Measurements from ENCODE around the gene NUP50. TPM values are rescaled to one million over a fixed set of nuclear protein-coding genes. Genes with fewer than 3 reads are reported as not detected.

NUP50 gene
- total RNA-seq, 3 donors from 2014 or later = 155 to 164 (median 163) TPM

DNA sequence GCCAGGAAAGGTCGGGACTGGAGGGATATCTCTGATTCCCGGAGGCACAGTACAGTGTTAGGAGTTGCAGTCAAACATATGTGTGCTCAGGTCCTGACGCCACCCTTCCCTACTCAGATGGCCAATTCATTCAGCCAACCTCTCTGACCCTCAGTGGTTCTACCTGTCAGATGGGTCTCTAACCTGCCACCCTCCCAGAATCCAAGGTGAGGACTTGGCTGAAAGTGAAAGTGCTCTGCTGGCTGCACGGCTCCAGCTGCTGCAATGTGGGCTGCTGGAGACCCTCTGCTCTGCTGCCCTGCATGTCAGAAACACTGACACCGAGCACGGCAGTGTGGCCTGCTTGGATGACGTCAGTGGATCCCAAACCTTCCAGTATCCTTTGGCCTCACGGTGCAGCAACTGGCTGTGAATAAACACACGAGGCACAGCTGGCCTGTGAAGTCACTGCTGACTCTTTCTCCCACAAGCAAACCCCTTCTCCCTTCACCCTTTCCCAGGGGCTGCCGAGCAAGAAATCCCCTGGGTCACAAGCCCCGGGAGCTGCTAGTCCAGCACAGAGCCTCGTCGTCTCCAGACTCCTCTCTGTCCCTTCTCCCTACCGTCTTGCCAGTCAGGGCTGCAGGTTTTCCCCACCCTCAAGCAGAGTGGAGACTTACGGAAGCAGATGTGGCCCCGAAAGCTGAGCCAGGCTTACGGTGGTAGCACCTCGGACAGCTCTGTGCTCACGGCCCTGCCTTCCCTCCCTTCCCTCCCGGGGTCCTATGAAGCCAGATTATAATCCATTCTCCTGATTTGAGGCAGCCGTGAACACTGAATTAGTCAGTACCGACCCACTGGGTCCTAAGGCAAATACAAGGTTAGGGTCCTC lies 52.6 kb downstream of the NUP50 start:
- Mint-ChIP-seq H3K9me3 (no peaks in the 10 kb centered on the region), H3K36me3 (ENCODE audit: insufficient read depth) (no peaks in the 10 kb centered on the region), H3K4me1 (ENCODE audit: low read depth) (peaks cover 14% of the 10 kb centered on the region), H3K4me3 (no peak overlapping the region), H3K27me3 (ENCODE audit: low read depth) (no peaks in the 10 kb centered on the region)
- DNase-seq (no peak), ATAC-seq (no peak)

GRCh38 chr22:45217345-45217744 lies 53.6 kb downstream of the NUP50 start:
- no peaks in the 10 kb centered on the region for H3K9me3 Mint-ChIP-seq
- no peak for ATAC-seq
- no peak for DNase-seq
- H3K36me3 Mint-ChIP-seq (ENCODE audit: insufficient read depth) = no peaks in the 10 kb centered on the region
- H3K4me1 Mint-ChIP-seq (ENCODE audit: low read depth) = peaks cover 14% of the 10 kb centered on the region
- H3K4me3 Mint-ChIP-seq = no peak overlapping the region
- H3K27me3 Mint-ChIP-seq (ENCODE audit: low read depth) = no peaks in the 10 kb centered on the region

DNA sequence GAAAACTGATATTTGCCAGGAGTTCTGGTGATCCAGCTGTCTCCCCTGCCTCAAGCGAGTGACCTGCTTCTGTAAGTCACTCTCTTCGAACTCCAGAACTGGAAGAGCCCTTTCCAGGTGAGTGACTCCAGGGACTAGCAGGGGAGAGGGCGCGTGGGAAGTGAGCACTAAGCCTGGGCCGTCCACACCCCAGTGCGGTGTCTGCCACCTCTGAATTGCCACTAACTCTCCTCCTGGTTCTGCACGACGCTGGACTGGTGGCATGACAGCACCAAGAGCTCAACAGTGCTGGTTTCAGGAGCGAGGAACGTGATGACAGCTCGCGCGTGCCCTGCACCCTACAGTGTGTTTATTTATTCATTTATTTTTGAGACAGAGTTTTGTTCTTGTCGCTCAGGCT lies 54.1 kb downstream of the NUP50 start:
- no peak overlapping the region for H3K4me3 Mint-ChIP-seq
- no peaks in the 10 kb centered on the region for H3K36me3 Mint-ChIP-seq (ENCODE audit: insufficient read depth)
- no peaks in the 10 kb centered on the region for H3K27me3 Mint-ChIP-seq (ENCODE audit: low read depth)
- no peak for ATAC-seq
- H3K4me1 Mint-ChIP-seq (ENCODE audit: low read depth) = peaks cover 18% of the 10 kb centered on the region
- DNase-seq = no peak
- H3K9me3 Mint-ChIP-seq = no peaks in the 10 kb centered on the region

GRCh38 chr22:45218976-45219375 lies 55.3 kb downstream of the NUP50 start:
- no peak for DNase-seq
- peaks cover 23% of the 10 kb centered on the region for H3K4me1 Mint-ChIP-seq (ENCODE audit: low read depth)
- H3K4me3 Mint-ChIP-seq = no peak overlapping the region
- no peaks in the 10 kb centered on the region for H3K36me3 Mint-ChIP-seq (ENCODE audit: insufficient read depth)
- no peaks in the 10 kb centered on the region for H3K27me3 Mint-ChIP-seq (ENCODE audit: low read depth)
- peak; percentile 97 to 100 for ATAC-seq
- H3K9me3 Mint-ChIP-seq = no peaks in the 10 kb centered on the region

DNA sequence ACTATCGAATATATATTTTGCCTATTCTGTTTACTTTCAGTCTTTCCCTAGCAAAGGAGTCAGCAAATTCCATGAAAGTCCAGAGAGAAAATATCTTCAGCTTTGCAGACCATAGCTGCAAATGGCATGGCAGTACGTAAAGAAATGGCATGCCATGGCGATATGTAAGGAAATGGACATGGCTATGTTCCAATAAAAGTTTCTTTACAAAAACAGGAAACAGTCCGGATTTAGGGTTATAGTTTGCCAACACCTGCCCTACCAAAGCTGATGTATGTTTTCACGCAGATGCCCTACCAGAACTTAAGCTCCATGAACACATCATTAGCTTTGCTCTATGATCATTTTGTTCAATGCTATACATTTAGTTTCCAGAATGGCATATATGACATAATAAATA lies 57.5 kb downstream of the NUP50 start:
- peaks cover 25% of the 10 kb centered on the region for H3K4me1 Mint-ChIP-seq (ENCODE audit: low read depth)
- DNase-seq (no peak), ATAC-seq (no peak)
- no peak overlapping the region for H3K4me3 Mint-ChIP-seq
- no peaks in the 10 kb centered on the region for H3K36me3 Mint-ChIP-seq (ENCODE audit: insufficient read depth)
- H3K27me3 Mint-ChIP-seq (ENCODE audit: low read depth) = no peaks in the 10 kb centered on the region
- no peaks in the 10 kb centered on the region for H3K9me3 Mint-ChIP-seq

DNA sequence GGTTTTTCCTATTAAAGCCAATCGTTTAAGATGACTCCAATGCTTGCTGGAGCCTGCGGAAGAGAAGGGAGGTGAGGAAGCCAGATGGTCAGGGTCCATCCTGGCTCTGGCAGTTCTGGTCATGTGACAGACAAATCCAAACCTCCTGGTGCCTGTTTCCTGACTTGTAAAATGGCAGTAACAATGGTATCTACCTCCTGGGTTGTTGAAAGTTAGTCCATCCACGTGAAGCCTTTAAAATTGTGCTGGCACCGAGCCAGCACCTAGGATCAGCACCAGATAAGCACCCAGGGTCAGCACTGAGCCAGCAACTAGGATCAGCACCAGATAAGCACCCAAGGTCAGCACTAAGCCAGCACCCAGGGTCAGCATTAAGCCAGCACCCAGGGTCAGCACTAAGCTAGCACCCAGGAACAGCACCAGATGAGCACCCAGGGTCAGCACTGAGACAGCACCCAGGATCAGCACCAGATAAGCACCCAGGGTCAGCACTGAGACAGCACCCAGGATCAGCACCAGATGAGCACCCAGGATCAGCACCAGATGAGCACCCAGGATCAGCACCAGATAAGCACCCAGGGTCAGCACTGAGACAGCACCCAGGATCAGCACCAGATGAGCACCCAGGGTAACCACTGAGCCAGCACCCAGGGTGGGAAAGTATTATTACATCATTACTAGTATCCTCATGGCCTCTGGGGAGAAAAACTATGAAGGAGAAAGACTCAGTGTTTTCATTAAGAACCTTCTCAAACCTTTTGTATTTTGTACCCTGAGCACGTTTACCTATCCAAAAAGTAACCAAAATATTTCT lies 59.8 kb downstream of the NUP50 start:
- Mint-ChIP-seq H3K4me1 (ENCODE audit: low read depth) (peaks cover 32% of the 10 kb centered on the region), H3K36me3 (ENCODE audit: insufficient read depth) (peaks cover 2% of the 10 kb centered on the region), H3K4me3 (no peak overlapping the region), H3K27me3 (ENCODE audit: low read depth) (no peaks in the 10 kb centered on the region), H3K9me3 (no peaks in the 10 kb centered on the region)
- no peak for ATAC-seq
- DNase-seq = no peak

- no peak overlapping the region for H3K4me3 Mint-ChIP-seq
- peaks cover 2% of the 10 kb centered on the region for H3K36me3 Mint-ChIP-seq (ENCODE audit: insufficient read depth)
- DNase-seq (no peak), ATAC-seq (no peak)
- H3K27me3 Mint-ChIP-seq (ENCODE audit: low read depth) = no peaks in the 10 kb centered on the region
- H3K4me1 Mint-ChIP-seq (ENCODE audit: low read depth) = peaks cover 24% of the 10 kb centered on the region
- H3K9me3 Mint-ChIP-seq = no peaks in the 10 kb centered on the region
Observed at GRCh38 chr22:45224331-45224730, 60.6 kb downstream of the NUP50 start.

DNA sequence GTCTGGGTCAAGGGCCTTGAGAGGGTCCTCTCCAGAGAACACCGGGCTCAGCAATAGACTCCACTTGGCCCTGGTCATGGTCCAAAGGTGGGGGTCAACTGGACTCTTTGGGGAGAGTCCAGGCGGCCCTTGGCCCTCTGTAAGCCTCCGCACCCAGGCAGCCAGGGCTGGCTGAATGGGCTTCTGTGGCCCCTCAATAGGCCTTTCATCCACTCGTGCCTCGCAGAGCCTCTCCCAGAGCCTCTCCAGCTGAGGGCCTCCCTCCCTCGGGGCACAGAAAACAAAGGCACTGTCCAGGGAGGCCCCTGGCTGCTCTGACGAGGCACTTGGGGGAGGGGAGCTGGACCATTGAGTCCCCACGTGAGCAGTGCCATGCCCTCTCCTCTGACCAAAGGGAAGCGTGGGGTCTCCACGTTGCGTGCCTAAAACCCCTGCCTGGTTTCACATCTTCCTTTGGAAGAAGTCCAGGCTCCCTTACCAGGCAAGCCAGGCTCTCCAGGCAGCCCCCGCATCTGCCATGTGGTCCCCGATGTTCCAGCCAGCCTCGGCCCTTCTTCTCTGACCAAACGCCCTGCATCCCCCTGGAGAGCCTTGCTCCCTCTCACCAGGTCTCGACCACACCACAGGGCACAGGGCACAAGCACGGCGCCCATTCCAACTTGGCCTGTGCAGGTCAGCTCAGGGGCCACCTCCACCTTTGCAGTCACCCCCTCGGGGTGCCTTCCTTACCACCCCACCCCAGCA lies 61.4 kb downstream of the NUP50 start:
- Mint-ChIP-seq H3K9me3 (no peaks in the 10 kb centered on the region), H3K36me3 (ENCODE audit: insufficient read depth) (peaks cover 2% of the 10 kb centered on the region), H3K27me3 (ENCODE audit: low read depth) (no peaks in the 10 kb centered on the region), H3K4me3 (no peak overlapping the region), H3K4me1 (ENCODE audit: low read depth) (peaks cover 24% of the 10 kb centered on the region)
- ATAC-seq = no peak
- DNase-seq = no peak

DNA sequence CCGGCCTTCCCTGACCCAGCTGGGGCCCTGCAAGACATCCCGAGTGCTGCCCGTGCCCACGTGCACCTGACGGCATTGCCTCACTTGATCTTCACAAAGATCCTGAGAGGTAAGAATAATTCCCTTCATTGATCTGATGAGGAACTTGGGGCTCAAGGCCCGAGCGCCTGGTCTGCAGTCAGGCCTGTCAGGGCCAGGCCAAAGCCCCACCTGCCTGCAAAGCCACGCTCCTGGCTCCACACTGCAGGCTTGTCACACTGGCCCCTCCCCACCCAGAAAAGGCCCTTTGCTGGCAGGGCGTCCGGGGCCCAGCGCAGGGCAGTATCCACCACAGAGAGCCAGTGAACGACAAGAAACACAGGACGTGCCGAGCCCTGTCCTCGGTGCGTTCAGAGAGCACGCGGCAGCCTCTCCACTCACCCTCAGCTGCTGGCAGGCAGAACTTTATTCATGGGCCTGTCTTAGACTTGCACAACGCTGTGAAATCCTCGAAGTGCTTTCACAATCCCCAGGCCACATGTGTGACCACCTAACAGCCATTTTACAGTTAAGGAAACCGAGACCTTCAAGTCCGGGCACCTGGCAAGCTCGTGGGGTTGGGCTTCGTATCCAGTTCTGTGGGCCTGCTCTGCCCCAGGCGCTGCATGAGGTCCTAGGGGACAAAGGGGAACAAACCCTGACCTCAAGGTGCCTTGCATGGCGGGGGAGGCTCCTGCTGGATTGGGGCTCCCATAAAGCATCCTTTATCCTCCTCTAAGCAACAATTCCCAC lies 62.2 kb downstream of the NUP50 start:
- Mint-ChIP-seq H3K9me3 (no peaks in the 10 kb centered on the region), H3K27me3 (ENCODE audit: low read depth) (no peaks in the 10 kb centered on the region), H3K4me1 (ENCODE audit: low read depth) (peaks cover 22% of the 10 kb centered on the region), H3K36me3 (ENCODE audit: insufficient read depth) (peaks cover 2% of the 10 kb centered on the region), H3K4me3 (no peak overlapping the region)
- ATAC-seq (no peak), DNase-seq (no peak)

DNA sequence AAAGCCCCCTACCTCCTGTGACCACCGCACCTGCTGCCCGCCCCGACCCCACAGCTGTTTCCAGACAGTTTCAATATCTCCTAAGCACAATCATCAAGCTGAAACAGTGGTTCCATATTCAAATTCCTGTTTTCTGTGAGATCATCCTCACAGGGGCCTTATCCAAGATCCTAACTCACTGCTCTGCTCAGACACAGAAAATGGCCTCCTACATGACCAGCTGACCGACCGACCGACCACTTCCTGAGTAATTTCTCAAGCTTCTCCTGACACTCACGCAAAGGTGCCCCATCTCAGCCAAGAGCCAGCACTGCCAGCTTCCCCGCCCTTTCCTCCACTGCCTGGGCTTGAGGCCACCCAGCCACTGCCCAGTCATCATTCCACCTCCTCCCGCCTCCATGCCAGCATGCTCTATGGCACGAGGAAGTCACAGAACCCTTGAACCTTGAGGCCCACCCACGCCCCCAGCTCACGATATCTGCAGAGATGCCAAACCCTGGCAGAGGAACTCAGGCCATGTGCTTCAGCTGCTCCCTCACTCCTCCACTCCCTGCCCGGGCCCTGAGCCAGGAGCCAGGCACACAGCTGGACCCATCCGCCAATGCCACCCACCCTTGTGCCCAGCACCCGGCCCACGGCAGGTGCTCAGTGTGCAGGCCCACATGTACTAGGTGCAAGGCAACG lies 62.9 kb downstream of the NUP50 start:
- Mint-ChIP-seq H3K4me1 (ENCODE audit: low read depth) (peaks cover 22% of the 10 kb centered on the region), H3K9me3 (no peaks in the 10 kb centered on the region), H3K36me3 (ENCODE audit: insufficient read depth) (peaks cover 2% of the 10 kb centered on the region), H3K4me3 (no peak overlapping the region), H3K27me3 (ENCODE audit: low read depth) (no peaks in the 10 kb centered on the region)
- DNase-seq = no peak
- no peak for ATAC-seq

DNA sequence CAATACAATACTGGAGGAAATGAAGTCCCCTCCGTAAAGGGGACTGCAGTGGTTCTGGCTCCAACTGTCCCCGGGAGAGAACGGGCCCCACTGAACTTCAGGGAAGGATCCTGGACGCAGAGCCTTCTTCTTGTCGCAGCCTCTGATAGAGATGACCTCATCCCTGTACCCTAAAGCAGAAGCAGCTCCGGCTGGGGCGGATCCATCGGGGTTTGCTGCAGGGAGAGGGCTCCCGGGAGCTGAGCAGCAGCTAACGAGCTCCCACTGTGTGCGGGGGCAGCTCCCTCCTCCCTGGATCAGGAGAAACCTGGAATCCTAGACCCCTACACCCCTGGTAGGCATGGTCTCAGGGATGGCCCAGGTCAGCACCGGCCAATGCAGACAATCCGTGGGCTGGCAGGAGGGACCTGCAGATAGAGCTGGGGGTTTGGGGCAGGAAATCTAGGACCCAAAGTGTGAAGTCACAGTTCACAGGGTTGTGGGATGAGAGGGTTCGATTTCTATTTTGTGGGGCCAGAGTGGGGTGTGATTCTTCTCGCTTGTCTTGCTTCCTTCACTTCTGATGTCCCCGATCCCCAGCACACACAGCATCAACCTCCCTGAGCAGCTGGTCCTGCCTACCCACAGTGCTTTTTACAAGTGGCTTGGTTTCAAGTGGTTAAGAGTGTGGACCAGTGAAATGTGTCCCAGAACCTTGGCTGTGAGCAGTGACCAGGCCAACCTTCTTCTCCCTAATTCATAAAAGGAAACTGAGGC lies 64.1 kb downstream of the NUP50 start:
- H3K9me3 Mint-ChIP-seq = no peaks in the 10 kb centered on the region

GRCh38 chr22:45228401-45228754 lies 64.7 kb downstream of the NUP50 start:
- Mint-ChIP-seq H3K27me3 (ENCODE audit: low read depth) (no peaks in the 10 kb centered on the region), H3K36me3 (ENCODE audit: insufficient read depth) (peaks cover 6% of the 10 kb centered on the region), H3K4me3 (no peak overlapping the region), H3K4me1 (ENCODE audit: low read depth) (peaks cover 16% of the 10 kb centered on the region), H3K9me3 (no peaks in the 10 kb centered on the region)
- ATAC-seq = no peak
- no peak for DNase-seq

More for the DNA sequence above, 64.1 kb downstream of the NUP50 start:
- Mint-ChIP-seq H3K4me3 (no peak overlapping the region), H3K27me3 (ENCODE audit: low read depth) (no peaks in the 10 kb centered on the region), H3K36me3 (ENCODE audit: insufficient read depth) (peaks cover 3% of the 10 kb centered on the region), H3K4me1 (ENCODE audit: low read depth) (peaks cover 19% of the 10 kb centered on the region)
- no peak for DNase-seq
- no peak for ATAC-seq

DNA sequence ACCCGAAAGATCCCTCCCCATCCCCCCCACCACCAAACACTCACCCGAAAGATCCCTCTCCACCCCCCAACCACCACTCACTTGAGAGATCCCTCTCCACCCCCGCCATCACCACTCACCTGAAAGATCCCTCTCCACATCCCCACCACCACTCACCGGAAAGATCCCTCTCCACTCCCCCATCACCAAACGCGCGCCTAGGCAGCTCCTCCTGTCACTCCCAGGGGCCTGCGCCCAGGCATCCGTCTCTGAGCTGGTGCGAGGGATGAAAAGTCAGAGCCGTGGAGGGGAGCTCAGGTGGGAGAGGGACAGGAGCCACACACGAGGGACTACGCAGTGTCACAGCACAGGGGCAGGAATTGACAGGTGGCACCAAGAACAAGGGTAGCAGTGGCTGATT lies 65.5 kb downstream of the NUP50 start:
- Mint-ChIP-seq H3K9me3 (no peaks in the 10 kb centered on the region), H3K4me3 (no peak overlapping the region), H3K36me3 (ENCODE audit: insufficient read depth) (peaks cover 6% of the 10 kb centered on the region), H3K4me1 (ENCODE audit: low read depth) (peaks cover 12% of the 10 kb centered on the region), H3K27me3 (ENCODE audit: low read depth) (no peaks in the 10 kb centered on the region)
- no peak for DNase-seq
- no peak for ATAC-seq

Data from activated T-cell treated with anti-CD3 and anti-CD28 coated beads, Interleukin-2, amount 50 U/mL, for 4 hours (primary cell).